ENCODE measurements around the gene ATP2B2. TPM values are rescaled to one million over a fixed set of nuclear protein-coding genes. Genes with fewer than 3 reads are reported as not detected.

Gene ATP2B2
- total RNA-seq, 1 donor from 2014 or later: 0.13 TPM

- DNase-seq (ENCODE audit: extremely low spot score, unreplicated experiment): no peak
- H3K4me3 Mint-ChIP-seq (ENCODE audit: unreplicated experiment): no peak overlapping the region
- H3K9me3 Mint-ChIP-seq (ENCODE audit: unreplicated experiment): no peaks in the 10 kb centered on the region
- no peak for TF ChIP-seq CTCF (IDR thresholded peaks at IDR 0.05)
- peaks cover 1% of the 10 kb centered on the region for H3K4me1 Mint-ChIP-seq (ENCODE audit: unreplicated experiment)
- H3K27ac Mint-ChIP-seq (ENCODE audit: unreplicated experiment): no peak overlapping the region
- H3K36me3 Mint-ChIP-seq (ENCODE audit: unreplicated experiment): no peaks in the 10 kb centered on the region
- H3K27me3 Mint-ChIP-seq (ENCODE audit: unreplicated experiment): peaks cover 26% of the 10 kb centered on the region
These were observed 1.9 kb upstream of the ATP2B2 start for GRCh38 chr3:10507331-10507730.

- no peak for DNase-seq (ENCODE audit: extremely low spot score, unreplicated experiment)
- Mint-ChIP-seq H3K27ac (ENCODE audit: unreplicated experiment) (no peak overlapping the region), H3K4me3 (ENCODE audit: unreplicated experiment) (no peak overlapping the region), H3K4me1 (ENCODE audit: unreplicated experiment) (peaks cover 1% of the 10 kb centered on the region), H3K27me3 (ENCODE audit: unreplicated experiment) (peaks cover 28% of the 10 kb centered on the region), H3K9me3 (ENCODE audit: unreplicated experiment) (no peaks in the 10 kb centered on the region), H3K36me3 (ENCODE audit: unreplicated experiment) (no peaks in the 10 kb centered on the region)
- no peak for TF ChIP-seq CTCF (IDR thresholded peaks at IDR 0.05)
These were observed 1.3 kb upstream of the ATP2B2 start for GRCh38 chr3:10506696-10507095.

- Mint-ChIP-seq H3K27me3 (ENCODE audit: unreplicated experiment) (peaks cover 25% of the 10 kb centered on the region), H3K27ac (ENCODE audit: unreplicated experiment) (no peak overlapping the region), H3K4me1 (ENCODE audit: unreplicated experiment) (peaks cover 1% of the 10 kb centered on the region), H3K9me3 (ENCODE audit: unreplicated experiment) (no peaks in the 10 kb centered on the region), H3K4me3 (ENCODE audit: unreplicated experiment) (peak overlapping the region; percentile 26), H3K36me3 (ENCODE audit: unreplicated experiment) (no peaks in the 10 kb centered on the region)
- no peak for DNase-seq (ENCODE audit: extremely low spot score, unreplicated experiment)
- TF ChIP-seq CTCF (IDR thresholded peaks at IDR 0.05): no peak
These were observed 602 bp upstream of the ATP2B2 start for GRCh38 chr3:10505791-10506585.

DNA sequence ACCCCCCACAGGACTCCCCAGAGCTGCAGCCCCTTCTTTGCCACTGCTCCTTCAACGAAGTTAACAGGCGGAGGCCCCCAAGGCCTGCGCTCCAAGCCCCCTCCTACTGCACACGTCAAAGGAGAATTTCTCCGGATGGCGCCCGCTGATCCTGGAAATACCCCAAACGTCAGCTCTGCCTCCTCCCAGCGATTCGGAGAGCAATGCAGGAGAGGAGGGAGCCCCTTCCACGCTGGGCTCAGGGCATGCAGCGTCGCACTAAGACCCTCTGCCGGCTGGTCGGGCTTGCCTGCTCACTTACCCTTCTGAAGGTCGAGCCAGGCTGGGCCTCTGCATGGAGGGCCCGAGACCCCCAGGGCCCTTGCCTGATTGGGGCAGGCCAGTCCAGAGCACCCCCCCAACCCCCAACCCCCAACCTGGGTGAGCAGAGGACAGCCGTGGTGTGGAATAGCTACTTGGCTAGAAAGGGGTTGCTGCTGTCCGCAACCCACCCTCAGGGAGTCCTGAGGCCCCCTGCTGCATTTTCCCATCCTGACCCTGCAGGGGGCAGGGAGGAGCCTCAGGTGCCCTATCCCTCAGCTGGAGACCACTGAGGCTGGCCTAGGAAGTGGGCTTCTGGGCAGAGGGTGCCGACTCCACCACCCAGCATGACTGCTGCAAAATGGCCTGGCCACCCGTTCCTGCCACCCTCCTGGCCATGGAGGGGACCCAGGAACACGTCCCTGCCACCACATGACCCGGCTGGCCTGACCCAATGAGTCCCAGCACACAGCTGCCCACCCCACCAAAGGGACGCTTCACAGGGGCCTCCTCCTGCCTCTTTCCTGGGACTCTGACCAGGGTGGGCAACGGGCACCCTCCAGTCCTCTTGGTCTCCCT, 976 bp downstream of the ATP2B2 start:
- peaks cover 30% of the 10 kb centered on the region for H3K27me3 Mint-ChIP-seq (ENCODE audit: unreplicated experiment)
- H3K27ac Mint-ChIP-seq (ENCODE audit: unreplicated experiment): no peak overlapping the region
- TF ChIP-seq CTCF (IDR thresholded peaks at IDR 0.05): no peak
- H3K4me3 Mint-ChIP-seq (ENCODE audit: unreplicated experiment): no peak overlapping the region
- peaks cover 1% of the 10 kb centered on the region for H3K4me1 Mint-ChIP-seq (ENCODE audit: unreplicated experiment)
- no peaks in the 10 kb centered on the region for H3K9me3 Mint-ChIP-seq (ENCODE audit: unreplicated experiment)
- no peak for DNase-seq (ENCODE audit: extremely low spot score, unreplicated experiment)
- no peaks in the 10 kb centered on the region for H3K36me3 Mint-ChIP-seq (ENCODE audit: unreplicated experiment)
